GM06990 (cell line): ENCODE measurements around the gene MEN1.

ENCODE experiments used
- DNase-seq: peaks from one replicate; pipeline ENCODE4 v3.0.0-alpha.2; 2011; ENCODE audit not compliant: insufficient read length; ENCODE audit errors: extremely low read depth
- H3K27me3 ChIP-seq: replicated peaks from 2 replicates; pipeline ENCODE4 v1.6.0; 2011; ENCODE audit warnings: low read length; ENCODE audit not compliant: control insufficient read depth, insufficient read depth
- H3K36me3 ChIP-seq: 2 replicates; pipeline ENCODE4 v1.5.1; 2011; ENCODE audit warnings: low read length; ENCODE audit not compliant: control insufficient read depth, insufficient read depth
- H3K4me3 ChIP-seq: replicated peaks from 2 replicates; pipeline ENCODE4 v1.5.1; 2011; ENCODE audit warnings: low read depth, mild to moderate bottlenecking, control low read depth, low read length
- TF ChIP-seq, protein P1 (sequence below): IDR thresholded peaks from 2 replicates; pipeline ENCODE4 v1.5.1; 2011; ENCODE audit warnings: low read length, control low read depth, mild to moderate bottlenecking, inconsistent platforms; ENCODE audit not compliant: insufficient read depth, poor library complexity, severe bottlenecking

The MEN1 gene

DNA sequence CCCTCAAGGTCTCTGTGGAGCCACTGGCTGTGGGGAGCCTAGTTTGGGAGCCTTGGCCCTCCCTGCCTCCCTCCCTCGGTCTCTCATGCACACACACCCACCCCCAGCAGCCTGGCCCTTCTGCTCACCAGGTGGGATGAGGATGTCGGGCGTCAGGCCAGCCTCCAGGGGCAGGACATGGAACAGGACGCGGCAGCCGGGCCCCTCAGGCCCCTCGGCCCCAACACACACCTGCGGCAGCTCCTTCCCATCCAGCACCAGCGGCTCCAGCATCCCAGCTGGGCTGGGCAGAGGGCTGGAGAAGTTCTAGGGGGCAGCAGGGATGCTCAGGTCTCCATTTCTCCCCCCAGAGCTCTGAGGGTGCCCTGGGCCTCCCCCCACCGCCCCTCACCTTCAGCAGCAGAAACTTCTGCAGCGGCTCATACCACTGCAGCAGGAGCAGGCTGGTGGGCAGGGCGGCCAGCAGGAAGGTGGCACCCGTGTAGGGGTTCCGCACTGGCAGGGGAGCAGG lies 18.5 kb downstream of the MEN1 start:
- peaks cover 41% of the 10 kb centered on the region for H3K36me3 ChIP-seq
- TF ChIP-seq, protein P1, sequence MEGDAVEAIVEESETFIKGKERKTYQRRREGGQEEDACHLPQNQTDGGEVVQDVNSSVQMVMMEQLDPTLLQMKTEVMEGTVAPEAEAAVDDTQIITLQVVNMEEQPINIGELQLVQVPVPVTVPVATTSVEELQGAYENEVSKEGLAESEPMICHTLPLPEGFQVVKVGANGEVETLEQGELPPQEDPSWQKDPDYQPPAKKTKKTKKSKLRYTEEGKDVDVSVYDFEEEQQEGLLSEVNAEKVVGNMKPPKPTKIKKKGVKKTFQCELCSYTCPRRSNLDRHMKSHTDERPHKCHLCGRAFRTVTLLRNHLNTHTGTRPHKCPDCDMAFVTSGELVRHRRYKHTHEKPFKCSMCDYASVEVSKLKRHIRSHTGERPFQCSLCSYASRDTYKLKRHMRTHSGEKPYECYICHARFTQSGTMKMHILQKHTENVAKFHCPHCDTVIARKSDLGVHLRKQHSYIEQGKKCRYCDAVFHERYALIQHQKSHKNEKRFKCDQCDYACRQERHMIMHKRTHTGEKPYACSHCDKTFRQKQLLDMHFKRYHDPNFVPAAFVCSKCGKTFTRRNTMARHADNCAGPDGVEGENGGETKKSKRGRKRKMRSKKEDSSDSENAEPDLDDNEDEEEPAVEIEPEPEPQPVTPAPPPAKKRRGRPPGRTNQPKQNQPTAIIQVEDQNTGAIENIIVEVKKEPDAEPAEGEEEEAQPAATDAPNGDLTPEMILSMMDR: no peak
- no peak for DNase-seq

DNA sequence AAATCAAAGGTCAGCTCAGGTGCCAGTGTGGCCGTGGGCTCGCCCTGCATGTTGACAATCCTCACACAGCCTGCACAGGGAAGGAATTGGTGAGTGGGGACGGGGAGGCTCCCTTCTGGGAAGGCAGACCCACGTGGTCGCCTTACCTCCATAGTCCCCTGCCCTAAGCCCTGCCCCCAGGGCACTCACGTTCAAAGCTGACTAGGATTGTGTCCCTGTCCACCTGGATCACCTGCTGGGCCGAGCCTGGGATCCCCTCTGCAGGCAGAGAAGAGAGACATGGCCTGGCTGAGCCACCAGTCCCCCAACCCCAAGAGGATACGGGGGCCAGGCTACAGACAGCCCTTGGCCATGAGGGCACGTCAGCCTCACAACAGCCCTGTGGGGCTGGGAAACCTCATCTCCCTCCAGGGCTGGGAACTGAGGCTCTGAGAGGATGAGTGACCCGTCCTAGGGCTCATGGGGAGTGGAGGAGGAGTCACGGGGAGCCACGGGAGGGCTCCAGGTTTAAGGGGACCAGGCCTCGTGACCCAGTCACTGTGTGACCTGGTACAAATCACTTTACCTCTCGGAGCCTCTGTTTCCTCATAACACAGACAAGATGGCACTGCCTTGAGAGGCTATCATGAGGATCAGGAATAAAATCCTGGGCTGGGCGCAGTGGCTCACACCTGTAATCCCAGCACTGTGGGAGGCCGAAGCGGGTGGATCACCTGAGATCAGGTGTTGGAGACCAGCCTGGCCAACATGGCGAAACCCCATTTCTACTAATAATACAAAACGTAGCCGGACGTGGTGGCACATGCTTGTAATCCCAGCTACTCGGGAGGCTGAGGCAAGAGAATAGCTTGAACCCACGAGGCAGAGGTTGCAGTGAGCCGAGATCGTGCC lies 19.9 kb downstream of the MEN1 start:
- H3K27me3 ChIP-seq: no peaks in the 10 kb centered on the region
- peaks cover 33% of the 10 kb centered on the region for H3K36me3 ChIP-seq
- DNase-seq: no peak
- TF ChIP-seq, protein P1: no peak
- H3K4me3 ChIP-seq: no peak overlapping the region

More for the DNA sequence above, 18.5 kb downstream of the MEN1 start:
- Histone ChIP-seq H3K27me3 (no peaks in the 10 kb centered on the region), H3K4me3 (no peak overlapping the region)

DNA sequence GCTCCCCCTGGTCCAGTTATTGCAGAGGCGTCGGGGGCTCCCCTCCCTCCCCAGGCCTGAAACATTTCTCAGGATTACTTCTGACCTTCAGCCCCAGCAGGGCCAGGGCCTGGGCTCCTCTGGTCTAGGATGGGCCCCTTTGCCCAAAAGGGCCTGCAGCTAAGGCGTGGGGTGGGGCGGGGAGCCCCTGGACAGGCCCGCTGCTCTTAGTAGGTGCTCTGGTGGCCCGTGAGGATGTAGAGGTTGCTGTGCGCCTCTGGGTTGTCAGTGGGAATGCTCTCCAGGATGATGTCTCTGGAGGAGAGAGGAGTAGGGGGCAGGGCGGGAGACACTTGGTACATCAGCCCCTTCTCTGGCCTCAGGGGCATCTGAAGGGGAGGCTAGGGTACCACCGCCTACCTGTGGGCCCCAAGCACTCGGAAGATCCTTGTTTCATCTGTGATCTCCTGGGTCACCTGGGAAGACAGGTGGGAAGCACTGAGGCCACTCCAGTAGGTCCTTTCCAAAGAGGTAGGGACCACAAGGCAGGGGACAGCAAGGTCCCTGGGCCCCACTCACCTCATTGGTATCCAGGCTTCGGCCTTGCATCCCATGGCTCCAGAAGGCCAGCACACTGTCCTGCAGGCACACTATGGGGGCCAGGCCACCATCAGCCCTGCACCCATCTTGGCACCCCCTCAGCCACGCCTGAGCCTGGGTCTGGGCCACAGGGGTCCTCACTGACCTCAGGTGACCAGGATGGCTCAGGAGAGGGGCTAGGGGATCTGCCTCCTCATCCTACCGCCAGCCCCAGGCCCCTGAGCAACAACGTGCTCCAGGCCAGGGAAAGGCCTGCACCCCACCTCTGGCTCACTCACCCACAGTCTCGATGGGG lies 20.8 kb downstream of the MEN1 start:
- H3K27me3 ChIP-seq: no peaks in the 10 kb centered on the region
- DNase-seq: no peak
- no peak overlapping the region for H3K4me3 ChIP-seq
- H3K36me3 ChIP-seq: peaks cover 33% of the 10 kb centered on the region
- TF ChIP-seq, protein P1: no peak

DNA sequence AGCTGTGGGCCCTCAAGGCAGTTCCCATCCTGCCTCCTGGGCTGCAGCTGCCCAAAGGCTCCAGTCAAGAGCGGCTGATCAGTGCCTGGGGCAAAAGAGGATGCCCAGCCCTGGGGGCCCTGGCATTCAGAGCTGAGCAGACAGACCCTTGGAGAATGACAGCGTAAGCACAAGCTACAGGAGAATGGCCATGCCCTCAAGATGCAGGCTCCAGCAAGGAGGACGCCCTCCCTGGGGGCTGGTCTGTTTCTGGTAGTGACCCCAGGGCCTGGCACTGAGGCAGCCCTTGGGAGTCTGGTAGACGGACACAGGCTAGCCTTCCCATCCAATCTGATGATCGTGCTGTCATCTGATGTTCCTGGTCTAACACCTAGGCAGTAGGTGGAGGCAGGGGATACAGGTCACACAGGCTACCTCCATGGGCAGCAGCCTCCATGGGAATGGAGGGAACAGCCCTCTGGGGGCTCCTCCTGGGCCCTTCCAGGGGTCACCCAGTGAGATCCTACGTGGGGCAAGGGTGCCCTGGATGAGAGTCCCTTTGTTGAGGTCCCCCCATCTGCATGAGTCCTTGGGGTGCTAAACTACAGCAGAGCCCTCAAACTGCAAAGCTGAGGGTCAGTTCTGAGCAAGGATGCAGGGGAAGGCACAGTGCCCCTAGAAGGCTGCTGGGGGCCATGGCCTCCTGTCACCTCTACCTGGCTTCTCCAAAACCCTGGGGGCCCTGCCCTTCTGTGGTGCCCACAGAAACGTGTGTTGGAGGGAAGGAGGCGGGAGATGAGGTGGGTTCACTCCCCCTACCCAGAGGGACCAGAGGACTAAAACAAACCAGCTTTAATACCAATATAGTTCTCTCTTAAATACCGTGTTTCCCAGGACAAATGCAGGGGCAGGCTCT lies 21.8 kb downstream of the MEN1 start:
- TF ChIP-seq, protein P1: no peak
- DNase-seq: no peak
- no peak overlapping the region for H3K4me3 ChIP-seq
- H3K27me3 ChIP-seq: no peaks in the 10 kb centered on the region
- H3K36me3 ChIP-seq: peaks cover 31% of the 10 kb centered on the region
